K562 (cell line): Measurements from ENCODE around the gene ATF6B. TPM values are rescaled to one million over a fixed set of nuclear protein-coding genes. Genes with fewer than 3 reads are reported as not detected.

Experiments
- DDX20 ChIP-seq: fragments of 450-650 bp; IDR thresholded peaks from 2 replicates; pipeline ENCODE4 v1.6.1; 2016; ENCODE audit warnings: missing genetic modification characterization, low read depth, mild to moderate bottlenecking, missing compliant biosample characterization, moderate library complexity
- NCOR1 ChIP-seq: fragments of 450-650 bp; IDR thresholded peaks from 2 replicates; pipeline ENCODE4 v1.6.1; 2016; ENCODE audit warnings: mild to moderate bottlenecking, moderate library complexity
- PKNOX1 ChIP-seq: fragments of 450-650 bp; IDR thresholded peaks from 2 replicates; pipeline ENCODE4 v1.6.1; 2016
- SIN3A ChIP-seq, 2 experiments: fragments of 150-350 bp in 1 of 2; IDR thresholded peaks; 2 replicates each; pipeline ENCODE4 v1.6.1; 2011 to 2016; ENCODE audit warnings: borderline replicate concordance in 2 of 2, low read depth in 2 of 2, low read length in 2 of 2, mild to moderate bottlenecking in 2 of 2, moderate library complexity in 2 of 2; ENCODE audit not compliant: control insufficient read depth in 1 of 2
- SIN3B ChIP-seq: fragments of 450-650 bp; IDR thresholded peaks from 2 replicates; pipeline ENCODE4 v1.6.1; 2017; ENCODE audit warnings: low read depth, mild to moderate bottlenecking, moderate library complexity
- TBP ChIP-seq: optimal IDR thresholded peaks from 2 replicates; pipeline ENCODE3; 2011; ENCODE audit warnings: low read depth, low read length, improper control_type of control experiment
- TOE1 ChIP-seq, 2 experiments: fragments of 450-650 bp in 1 of 2; sonication (generic) in 1 of 2; formaldehyde crosslinking in 1 of 2; IDR thresholded peaks; 2 replicates each; pipeline versions ENCODE4 v1.7.1 to v1.8.0; 2016 to 2022; ENCODE audit warnings: borderline replicate concordance in 2 of 2, mild to moderate bottlenecking in 2 of 2, antibody characterized with exemption in 1 of 2, inconsistent platforms in 1 of 2, low read depth in 1 of 2, missing genetic modification reagents in 1 of 2, moderate library complexity in 1 of 2
- ZFX ChIP-seq: sonication (generic); formaldehyde crosslinking; IDR thresholded peaks from 2 replicates; pipeline ENCODE4 v1.8.0; 2022; ENCODE audit warnings: mild to moderate bottlenecking, missing genetic modification reagents, moderate library complexity
- ZNF239 ChIP-seq: fragments of 250-450 bp; sonication (Bioruptor Pico); IDR thresholded peaks from 2 replicates; pipeline ENCODE4 v1.4.0; 2020; ENCODE audit warnings: mild to moderate bottlenecking
- ZNF280A ChIP-seq: fragments of 450-650 bp; IDR thresholded peaks from 2 replicates; pipeline ENCODE4 v1.6.1; 2018; ENCODE audit warnings: mild to moderate bottlenecking, low read depth; ENCODE audit not compliant: partially characterized antibody
- polyA plus RNA-seq, 8 experiments: library from polyadenylated mRNA; depleted of rRNA in 4 of 8; stranded (reverse) in 5 of 8; unstranded in 3 of 8; fragments of >200 nt; fragmentation: Nextera tagmentation in 2 of 8; fragmentation: Illumina TruSeq in 1 of 8; extraction: Ambion mirVana in 2 of 8; extraction: Trizol in 1 of 8; gene quantifications; 2 replicates each; pipeline versions ENCODE4 v1.2.1 to v1.2.3, GENCODE V29; 2011 to 2014; ENCODE audit warnings: inconsistent platforms in 1 of 8, missing spikeins in 1 of 8
- total RNA-seq, 7 experiments: library from RNA; depleted of rRNA in 6 of 7; stranded (reverse); fragments of >200 nt in 6 of 7; fragmentation: Illumina TruSeq in 2 of 7; extraction: Trizol in 2 of 7; gene quantifications; 2 replicates each; pipeline versions ENCODE4 v1.2.1 to v1.2.3, GENCODE V29; 2011 to 2021; ENCODE audit warnings: low replicate concordance in 1 of 7
- TF ChIP-seq, protein P1 (sequence below): sonication (generic); formaldehyde crosslinking; IDR thresholded peaks from 2 replicates; pipeline ENCODE4 v1.8.1; 2023; ENCODE audit warnings: mild to moderate bottlenecking, missing genetic modification reagents
- TF ChIP-seq, protein P2 (sequence below), 2 experiments: fragments of 200-800 bp in 1 of 2; sonication (Bioruptor generic) in 1 of 2; sonication (generic) in 1 of 2; formaldehyde crosslinking in 1 of 2; IDR thresholded peaks in 1 of 2; conservative IDR thresholded peaks in 1 of 2; 2 replicates each; pipeline versions ENCODE4 v1.5.0 to v1.6.1; 2016 to 2020; ENCODE audit warnings: missing compliant biosample characterization in 1 of 2, missing genetic modification characterization in 1 of 2, missing genetic modification reagents in 1 of 2
- TF ChIP-seq, protein P3 (sequence below), 2 experiments: fragments of 450-650 bp; IDR thresholded peaks; 2 replicates each; pipeline ENCODE4 v1.6.1; 2016
- TF ChIP-seq, protein P4 (sequence below): fragments of 250-450 bp; sonication (Bioruptor Pico); IDR thresholded peaks from 2 replicates; pipeline ENCODE4 v1.4.0; 2020

ATF6B gene
- total and polyA plus RNA-seq, 9 of the 15 experiments (the other 6 are each of a cell fraction or from before 2014, with no cell fraction given), result 20.7 to 131 (median 31.7) TPM

- TF ChIP-seq, protein P1, sequence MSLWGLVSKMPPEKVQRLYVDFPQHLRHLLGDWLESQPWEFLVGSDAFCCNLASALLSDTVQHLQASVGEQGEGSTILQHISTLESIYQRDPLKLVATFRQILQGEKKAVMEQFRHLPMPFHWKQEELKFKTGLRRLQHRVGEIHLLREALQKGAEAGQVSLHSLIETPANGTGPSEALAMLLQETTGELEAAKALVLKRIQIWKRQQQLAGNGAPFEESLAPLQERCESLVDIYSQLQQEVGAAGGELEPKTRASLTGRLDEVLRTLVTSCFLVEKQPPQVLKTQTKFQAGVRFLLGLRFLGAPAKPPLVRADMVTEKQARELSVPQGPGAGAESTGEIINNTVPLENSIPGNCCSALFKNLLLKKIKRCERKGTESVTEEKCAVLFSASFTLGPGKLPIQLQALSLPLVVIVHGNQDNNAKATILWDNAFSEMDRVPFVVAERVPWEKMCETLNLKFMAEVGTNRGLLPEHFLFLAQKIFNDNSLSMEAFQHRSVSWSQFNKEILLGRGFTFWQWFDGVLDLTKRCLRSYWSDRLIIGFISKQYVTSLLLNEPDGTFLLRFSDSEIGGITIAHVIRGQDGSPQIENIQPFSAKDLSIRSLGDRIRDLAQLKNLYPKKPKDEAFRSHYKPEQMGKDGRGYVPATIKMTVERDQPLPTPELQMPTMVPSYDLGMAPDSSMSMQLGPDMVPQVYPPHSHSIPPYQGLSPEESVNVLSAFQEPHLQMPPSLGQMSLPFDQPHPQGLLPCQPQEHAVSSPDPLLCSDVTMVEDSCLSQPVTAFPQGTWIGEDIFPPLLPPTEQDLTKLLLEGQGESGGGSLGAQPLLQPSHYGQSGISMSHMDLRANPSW, result peak; percentile 90; the same call in 1 of the 2 replicates
- TF ChIP-seq ZNF280A (no peak), TBP (peak; percentile 71), SIN3A (IDR thresholded peaks at IDR 0.05; ENCODE audit: borderline replicate concordance in 2 of 2, control insufficient read depth in 1 of 2, low read depth in 2 of 2, low read length in 2 of 2) (peak; percentile 83 to 91; a peak in 3 of 4 replicates), PKNOX1 (peak; percentile 54), TOE1 (IDR thresholded peaks at IDR 0.05; ENCODE audit: borderline replicate concordance) (peak; percentile 89), TOE1 (CRISPR knock-in tag; IDR thresholded peaks at IDR 0.05; ENCODE audit: borderline replicate concordance, low read depth) (peak; percentile 88; the same call in 1 of the 2 replicates), ZFX (CRISPR knock-in tag) (peak; percentile 80), DDX20 (tag) (no peak), SIN3B (peak; percentile 60; the same call in 1 of the 2 replicates), NCOR1 (peak; percentile 47), ZNF239 (CRISPR knock-in tag) (no peak; the same call in 1 of the 2 replicates)
- TF ChIP-seq, protein P2, sequence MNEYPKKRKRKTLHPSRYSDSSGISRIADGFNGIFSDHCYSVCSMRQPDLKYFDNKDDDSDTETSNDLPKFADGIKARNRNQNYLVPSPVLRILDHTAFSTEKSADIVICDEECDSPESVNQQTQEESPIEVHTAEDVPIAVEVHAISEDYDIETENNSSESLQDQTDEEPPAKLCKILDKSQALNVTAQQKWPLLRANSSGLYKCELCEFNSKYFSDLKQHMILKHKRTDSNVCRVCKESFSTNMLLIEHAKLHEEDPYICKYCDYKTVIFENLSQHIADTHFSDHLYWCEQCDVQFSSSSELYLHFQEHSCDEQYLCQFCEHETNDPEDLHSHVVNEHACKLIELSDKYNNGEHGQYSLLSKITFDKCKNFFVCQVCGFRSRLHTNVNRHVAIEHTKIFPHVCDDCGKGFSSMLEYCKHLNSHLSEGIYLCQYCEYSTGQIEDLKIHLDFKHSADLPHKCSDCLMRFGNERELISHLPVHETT (CRISPR knock-in tag; conservative IDR thresholded peaks at IDR 0.05 in 1 of 2, IDR thresholded peaks at IDR 0.05 in 1 of 2), result 0 out of 4 replicates have a peak, but pooled peaks of 1 of the 2 experiments have one; percentile 32
- TF ChIP-seq, protein P3, sequence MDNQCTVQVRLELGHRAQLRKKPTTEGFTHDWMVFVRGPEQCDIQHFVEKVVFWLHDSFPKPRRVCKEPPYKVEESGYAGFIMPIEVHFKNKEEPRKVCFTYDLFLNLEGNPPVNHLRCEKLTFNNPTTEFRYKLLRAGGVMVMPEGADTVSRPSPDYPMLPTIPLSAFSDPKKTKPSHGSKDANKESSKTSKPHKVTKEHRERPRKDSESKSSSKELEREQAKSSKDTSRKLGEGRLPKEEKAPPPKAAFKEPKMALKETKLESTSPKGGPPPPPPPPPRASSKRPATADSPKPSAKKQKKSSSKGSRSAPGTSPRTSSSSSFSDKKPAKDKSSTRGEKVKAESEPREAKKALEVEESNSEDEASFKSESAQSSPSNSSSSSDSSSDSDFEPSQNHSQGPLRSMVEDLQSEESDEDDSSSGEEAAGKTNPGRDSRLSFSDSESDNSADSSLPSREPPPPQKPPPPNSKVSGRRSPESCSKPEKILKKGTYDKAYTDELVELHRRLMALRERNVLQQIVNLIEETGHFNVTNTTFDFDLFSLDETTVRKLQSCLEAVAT (IDR thresholded peaks at IDR 0.05), result peak; percentile 60 to 77; a peak in 3 of 4 replicates
- TF ChIP-seq, protein P4, sequence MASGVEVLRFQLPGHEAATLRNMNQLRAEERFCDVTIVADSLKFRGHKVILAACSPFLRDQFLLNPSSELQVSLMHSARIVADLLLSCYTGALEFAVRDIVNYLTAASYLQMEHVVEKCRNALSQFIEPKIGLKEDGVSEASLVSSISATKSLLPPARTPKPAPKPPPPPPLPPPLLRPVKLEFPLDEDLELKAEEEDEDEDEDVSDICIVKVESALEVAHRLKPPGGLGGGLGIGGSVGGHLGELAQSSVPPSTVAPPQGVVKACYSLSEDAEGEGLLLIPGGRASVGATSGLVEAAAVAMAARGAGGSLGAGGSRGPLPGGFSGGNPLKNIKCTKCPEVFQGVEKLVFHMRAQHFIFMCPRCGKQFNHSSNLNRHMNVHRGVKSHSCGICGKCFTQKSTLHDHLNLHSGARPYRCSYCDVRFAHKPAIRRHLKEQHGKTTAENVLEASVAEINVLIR, result peak; percentile 92
These were observed 25.8 kb upstream of the ATF6B start, which contains the start of gene PPT2 (continued) for GRCh38 chr6:32153564-32154513.
